GM18508 (cell line): ENCODE data around the gene MSMB.
"Not testable (repeated sequence)": the region's sequence is repeated elsewhere in the genome, so short reads cannot be mapped to it uniquely, and the experiment has no call there.

Experiments used
- ATAC-seq: cut with Tn5 transposase; IDR thresholded peaks from one replicate; pipeline ENCODE4 v1.9.1; 2021; ENCODE audit warnings: moderate number of reproducible peaks; ENCODE audit not compliant: insufficient read depth, unreplicated experiment

The MSMB gene

GRCh38 chr10:46046261-46046660 lies at the start of gene MSMB:
Gene MSMB, minus strand, starts transcription at chr10:46046269. Its CDS starts 32 bp downstream, at chr10:46046237.
- no peak for ATAC-seq

- ATAC-seq: no peak
These were observed 49.1 kb upstream of the MSMB start for GRCh38 chr10:46094931-46095750.

GRCh38 chr10:46094197-46094500 lies 48.1 kb upstream of the MSMB start:
- ATAC-seq: no peak

- not testable (repeated sequence) for ATAC-seq
These were observed 47.5 kb upstream of the MSMB start for GRCh38 chr10:46093316-46094196.

GRCh38 chr10:46092524-46093081 lies 46.5 kb upstream of the MSMB start:
- ATAC-seq: no peak

GRCh38 chr10:46091828-46092523 lies 45.9 kb upstream of the MSMB start:
- ATAC-seq: no peak

- no peak for ATAC-seq
These were observed 45.2 kb upstream of the MSMB start for GRCh38 chr10:46091080-46091827.

GRCh38 chr10:46090258-46090812 lies 44.3 kb upstream of the MSMB start:
- no peak for ATAC-seq

GRCh38 chr10:46087381-46087780 lies 41.3 kb upstream of the MSMB start:
- ATAC-seq: not testable (repeated sequence)

- no peak for ATAC-seq
These were observed 38.5 kb upstream of the MSMB start for GRCh38 chr10:46084321-46085165.

GRCh38 chr10:46080886-46081285 lies 34.8 kb upstream of the MSMB start:
- no peak for ATAC-seq

GRCh38 chr10:46079831-46080585 lies 33.9 kb upstream of the MSMB start:
- ATAC-seq: no peak

- ATAC-seq: no peak
These were observed 31.8 kb upstream of the MSMB start for GRCh38 chr10:46077731-46078413.

- no peak for ATAC-seq
These were observed 31.1 kb upstream of the MSMB start for GRCh38 chr10:46077141-46077554.

GRCh38 chr10:46075869-46076268 lies 29.8 kb upstream of the MSMB start:
- no peak for ATAC-seq

- no peak for ATAC-seq
These were observed 28.3 kb upstream of the MSMB start for GRCh38 chr10:46074196-46074946.

GRCh38 chr10:46073564-46073963 lies 27.5 kb upstream of the MSMB start:
- ATAC-seq: no peak
